ENCODE results near the gene TMX4.
"Not testable (repeated sequence)": the region's sequence is repeated elsewhere in the genome, so short reads cannot be mapped to it uniquely, and the experiment has no call there.

The TMX4 gene

GRCh38 chr20:7959484-7959883 lies 60.1 kb downstream of the TMX4 start:
- DNase-seq, result peak; percentile 1

GRCh38 chr20:7956561-7956960 lies 63.0 kb downstream of the TMX4 start:
- DNase-seq, result not testable (repeated sequence)

GRCh38 chr20:7950387-7950786 lies 69.2 kb downstream of the TMX4 start:
- no peak for DNase-seq

- DNase-seq, result no peak
Observed at GRCh38 chr20:7943891-7944290, 75.7 kb downstream of the TMX4 start.

GRCh38 chr20:7940341-7940740 lies 79.2 kb downstream of the TMX4 start, which contains the start of gene HAO1:
HAO1 (minus strand) TSS chr20:7940458; CDS start chr20:7940422, 36 bp downstream.
- no peak for DNase-seq

- DNase-seq, result no peak
Observed at GRCh38 chr20:7939663-7940062, 79.9 kb downstream of the TMX4 start.

GRCh38 chr20:7938058-7938457 lies 81.5 kb downstream of the TMX4 start:
- no peak for DNase-seq

GRCh38 chr20:7937328-7937727 lies 82.2 kb downstream of the TMX4 start:
- DNase-seq, result no peak

GRCh38 chr20:7935027-7935551 lies 84.5 kb downstream of the TMX4 start:
- no peak for DNase-seq

- DNase-seq, result no peak
Observed at GRCh38 chr20:7933346-7933745, 86.2 kb downstream of the TMX4 start.

GRCh38 chr20:7930343-7930742 lies 89.2 kb downstream of the TMX4 start:
- no peak for DNase-seq

Measured in NCI-H1436 (cell line).